Stimulated activated CD8-positive, alpha-beta memory T cell treated with anti-CD3 and anti-CD28 coated beads, Interleukin-4, amount 100 ng/mL, for 24 hours (primary cell): ENCODE data around the gene MRPS7.

Source experiments
- DNase-seq: peaks from one replicate; pipeline ENCODE4 v3.0.0-alpha.2; 2020; ENCODE audit warnings: low read depth

Gene MRPS7

DNA sequence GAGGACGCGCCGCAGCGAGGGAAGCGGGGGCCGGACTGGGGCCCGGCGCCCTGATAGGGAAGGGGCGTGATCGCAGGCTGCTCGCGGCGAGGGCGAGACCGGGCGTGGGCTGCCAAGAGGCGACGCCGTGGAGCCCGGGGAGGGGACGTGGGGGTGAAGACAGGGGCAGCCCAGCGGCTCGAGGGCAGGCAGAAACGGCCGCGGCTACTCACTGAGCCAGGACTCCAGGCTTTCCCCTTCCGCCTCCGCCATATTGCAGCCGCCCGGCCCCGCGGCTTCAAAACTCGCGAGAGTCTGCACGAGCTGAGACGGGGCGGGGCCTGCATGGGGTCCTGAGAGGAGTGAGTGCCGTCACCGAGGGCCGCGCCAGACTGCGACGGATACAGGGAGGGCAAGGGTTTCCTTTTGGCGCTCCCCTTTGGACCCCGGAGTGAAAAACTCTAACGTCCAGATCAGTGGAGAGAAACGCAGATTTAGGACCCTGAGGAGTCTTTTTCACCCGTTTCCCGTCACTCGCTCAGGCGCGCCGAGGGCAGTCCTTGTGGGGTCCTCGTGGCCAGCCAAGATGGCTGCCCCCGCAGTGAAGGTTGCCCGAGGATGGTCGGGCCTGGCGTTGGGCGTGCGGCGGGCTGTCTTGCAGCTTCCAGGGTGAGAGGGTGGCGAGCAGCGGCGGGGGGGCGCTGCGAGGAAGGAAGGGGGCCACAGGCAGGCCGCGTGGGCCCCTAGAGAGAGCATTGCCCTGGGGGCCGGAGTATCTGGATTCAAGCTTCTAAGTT, at the start of gene MRPS7, which contains the start of gene GGA3:
Gene MRPS7, plus strand, starts transcription at position 544 of the 776 bp plus-strand sequence. Its CDS starts 22 bp downstream, at position 566.
Gene GGA3, minus strand, starts transcription at position 271 of the 776 bp plus-strand sequence. Its CDS starts 19 bp downstream, at position 252.
- DNase-seq, result peak; percentile 90

DNA sequence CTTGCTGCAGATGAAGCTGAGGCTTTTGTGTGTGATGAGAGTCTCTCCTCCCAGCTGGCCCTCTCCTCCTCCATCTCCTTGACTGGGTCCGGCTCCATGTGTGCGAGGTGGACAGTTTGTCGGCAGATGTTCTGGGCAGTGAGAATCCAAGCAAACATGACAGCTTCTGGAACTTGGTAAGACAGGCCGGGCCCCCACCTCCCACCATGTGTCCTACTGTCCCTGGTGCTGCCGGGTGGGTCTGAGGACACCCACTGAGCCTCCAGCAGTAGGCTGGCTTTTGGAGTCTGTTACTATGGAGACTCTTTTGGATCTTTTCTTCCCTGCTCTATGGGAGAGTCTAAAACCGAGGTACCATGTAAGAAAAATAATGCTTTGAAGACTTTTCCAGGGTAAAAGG, 43.5 kb upstream of the MRPS7 start:
- no peak for DNase-seq

DNA sequence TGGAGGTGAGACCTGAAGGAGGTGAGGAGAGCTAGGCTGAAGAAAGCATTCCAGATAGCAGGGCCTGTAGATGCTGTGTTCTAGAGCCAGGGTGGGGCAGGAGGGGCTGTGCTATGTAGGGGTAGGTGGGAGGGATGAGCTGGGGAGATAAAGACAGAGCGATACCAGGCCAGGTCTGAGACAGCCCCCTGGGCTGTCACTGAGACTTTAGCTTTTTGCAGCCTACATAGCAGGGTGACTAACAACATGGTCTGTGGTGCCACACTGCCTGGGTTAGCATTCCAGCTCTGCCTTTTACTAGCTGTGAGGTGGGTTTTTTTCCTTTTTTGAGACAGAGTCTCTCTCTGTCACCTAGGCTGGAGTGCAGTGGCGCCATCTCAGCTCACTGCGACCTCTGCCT, 41.9 kb upstream of the MRPS7 start:
- DNase-seq, result no peak

- no peak for DNase-seq
Measured at GRCh38 chr17:75225016-75225415, 36.7 kb upstream of the MRPS7 start.

DNA sequence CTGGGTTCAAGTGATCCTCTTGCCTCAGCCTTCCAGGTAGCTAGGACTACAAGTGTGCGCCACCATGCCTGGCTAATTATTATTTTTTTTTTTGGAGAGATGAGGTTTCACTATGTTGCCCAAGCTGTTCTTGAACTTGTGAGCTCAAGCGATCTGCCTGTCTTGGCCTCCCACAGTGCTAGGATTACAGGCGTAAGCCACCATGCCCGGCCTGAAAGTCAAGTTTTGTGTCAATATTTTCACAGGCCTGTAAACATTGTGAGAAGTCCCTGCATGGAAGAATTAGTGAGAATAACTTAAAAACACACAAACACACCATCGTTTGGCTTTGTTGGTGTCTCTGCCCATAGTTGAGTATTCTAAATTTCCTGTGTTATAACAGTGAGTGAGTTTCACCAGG, 34.0 kb upstream of the MRPS7 start:
- no peak for DNase-seq

GRCh38 chr17:75228305-75228704, 33.4 kb upstream of the MRPS7 start:
- DNase-seq, result no peak

GRCh38 chr17:75228847-75229246, 32.8 kb upstream of the MRPS7 start:
- DNase-seq, result no peak

GRCh38 chr17:75231071-75231470, 30.6 kb upstream of the MRPS7 start:
- DNase-seq, result no peak

GRCh38 chr17:75231741-75232464, 29.8 kb upstream of the MRPS7 start:
- DNase-seq, result no peak

DNA sequence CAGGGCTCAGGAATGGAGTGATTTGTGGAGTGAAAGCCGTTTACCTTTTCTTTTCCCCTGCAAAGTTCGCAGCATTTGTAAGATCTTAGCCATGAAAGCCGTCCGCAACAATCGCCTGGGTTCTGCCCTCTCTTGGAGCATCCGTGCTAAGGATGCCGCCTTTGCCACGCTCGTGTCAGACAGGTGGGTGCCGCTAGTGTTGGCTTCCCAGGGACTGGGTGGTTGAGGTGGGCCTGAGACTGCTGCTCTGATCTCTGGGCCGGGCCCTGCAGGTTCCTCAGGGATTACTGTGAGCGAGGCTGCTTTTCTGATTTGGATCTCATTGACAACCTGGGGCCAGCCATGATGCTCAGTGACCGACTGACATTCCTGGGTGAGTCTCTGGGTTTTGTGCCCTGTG, 28.9 kb upstream of the MRPS7 start:
- DNase-seq, result no peak

GRCh38 chr17:75237100-75238014, 24.3 kb upstream of the MRPS7 start:
- DNase-seq, result no peak

- no peak for DNase-seq
Measured at GRCh38 chr17:75238020-75238580, 23.6 kb upstream of the MRPS7 start.

- DNase-seq, result no peak
Measured at GRCh38 chr17:75238684-75239191, 22.9 kb upstream of the MRPS7 start.

- no peak for DNase-seq
Measured at GRCh38 chr17:75239214-75239613, 22.5 kb upstream of the MRPS7 start.

DNA sequence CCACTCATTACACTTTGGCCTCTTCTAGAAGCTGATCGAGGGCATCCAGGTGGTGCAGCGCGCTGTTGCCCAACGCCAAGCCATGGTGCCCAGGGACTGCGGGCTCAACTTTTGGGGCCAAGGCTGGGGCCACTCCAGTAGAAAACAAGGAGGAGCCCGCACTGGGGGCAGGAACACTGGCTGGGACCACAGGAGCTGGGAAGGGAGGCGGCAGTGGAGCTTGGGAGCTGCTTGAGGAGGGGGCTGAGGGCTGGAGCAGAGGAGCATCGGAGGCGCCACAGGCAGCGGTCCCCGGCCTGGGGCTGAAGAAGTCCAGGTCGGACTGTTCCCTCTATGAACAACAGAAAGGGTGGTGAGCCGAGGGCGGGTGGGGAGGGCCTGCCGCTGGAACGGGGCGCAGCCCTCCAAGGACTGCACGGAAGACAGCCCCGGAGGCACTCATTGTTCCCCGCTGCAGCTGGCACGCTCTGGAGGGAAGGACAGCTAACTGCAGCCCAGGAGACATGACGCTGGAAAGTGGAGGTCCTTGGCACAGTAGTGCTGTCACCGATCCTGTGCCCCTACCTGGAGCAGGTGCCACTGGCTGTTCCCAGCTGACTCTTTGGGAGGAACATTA, 21.8 kb upstream of the MRPS7 start:
- DNase-seq, result no peak

- DNase-seq, result no peak
Measured at GRCh38 chr17:75240394-75241142, 21.1 kb upstream of the MRPS7 start.

DNA sequence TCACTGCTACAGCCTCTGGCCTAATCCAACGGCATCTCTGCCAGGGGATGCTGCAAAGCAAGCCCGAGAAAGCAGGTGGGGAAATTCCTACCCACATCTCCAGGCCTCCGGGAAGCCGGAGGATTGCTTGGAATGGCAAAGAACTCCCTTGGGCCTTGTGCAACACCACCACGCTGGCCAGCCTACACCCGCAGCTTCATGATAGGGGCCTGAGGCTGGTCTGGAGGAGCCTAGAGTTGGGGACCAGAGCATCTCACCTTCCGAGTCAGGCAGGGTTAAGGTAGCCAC, 20.6 kb upstream of the MRPS7 start:
- DNase-seq, result no peak

GRCh38 chr17:75241502-75241901, 20.2 kb upstream of the MRPS7 start:
- DNase-seq, result no peak

DNA sequence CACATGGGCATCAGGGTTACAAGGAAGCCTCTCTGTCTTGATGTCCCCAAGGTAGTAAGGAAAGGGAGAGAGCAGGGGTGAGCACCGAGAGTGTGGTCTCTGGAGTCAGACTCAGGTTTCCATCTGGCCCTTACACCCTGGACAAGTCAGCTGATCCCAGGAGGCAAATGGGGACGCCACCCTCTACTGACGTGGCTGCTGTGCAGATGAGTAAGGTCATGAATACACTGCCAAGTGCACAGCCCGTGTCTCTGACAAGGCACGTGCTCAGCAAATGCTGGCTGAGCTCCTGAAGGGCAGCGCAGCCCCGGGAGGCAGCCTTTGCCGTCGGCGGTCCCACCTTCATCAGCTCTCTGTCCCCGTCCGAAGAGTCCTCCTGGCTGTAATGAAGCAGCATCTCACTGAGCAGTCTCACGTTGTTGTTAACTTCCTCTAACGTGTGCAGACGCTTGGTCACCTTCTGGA, 19.7 kb upstream of the MRPS7 start:
- no peak for DNase-seq

DNA sequence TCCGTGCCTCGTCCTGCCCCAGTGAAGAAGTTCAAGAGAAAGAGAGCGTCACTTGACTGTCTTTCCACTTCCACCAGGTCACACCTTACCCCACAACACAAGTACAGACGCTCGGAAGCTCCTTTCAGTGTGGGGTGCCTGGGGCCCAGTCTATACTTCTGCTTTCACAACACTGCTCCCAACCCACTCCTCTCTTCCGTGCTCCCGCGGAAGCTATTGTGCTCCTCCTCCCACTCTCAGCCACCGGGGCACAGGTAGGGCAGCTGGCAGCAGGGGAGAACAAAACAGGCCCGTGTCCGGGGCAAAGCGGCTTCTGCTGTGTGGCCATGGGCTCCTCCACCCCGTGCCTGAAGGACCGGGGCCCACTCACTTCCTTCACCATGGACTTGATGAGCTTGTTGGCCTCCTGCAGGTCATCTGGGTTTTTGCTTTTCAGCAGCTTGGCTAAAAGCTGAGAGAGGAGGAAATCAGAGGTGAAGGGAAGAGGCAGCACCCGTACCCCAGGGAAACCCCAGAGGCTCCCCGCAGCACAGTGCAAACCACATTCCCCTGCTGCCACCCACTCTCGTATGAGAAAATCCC, 19.1 kb upstream of the MRPS7 start:
- no peak for DNase-seq
